Peyer's patch (tissue), 4 donors: ENCODE results near the gene VPS33A. TPM values are rescaled to one million over a fixed set of nuclear protein-coding genes. Genes with fewer than 3 reads are reported as not detected.

ENCODE experiments used
- DNase-seq, 3 donors: peaks; one replicate each; pipeline ENCODE4 v3.0.0-alpha.2; 2017 to 2019
- H3K27ac ChIP-seq, 4 donors: fragments of 200-600 bp; sonication (generic); one replicate each; pipeline ENCODE4 v1.5.1; 2016 to 2019
- H3K27me3 ChIP-seq, 2 donors: fragments of 200-600 bp; sonication (generic); one replicate each; pipeline ENCODE4 v1.5.1; 2019
- H3K36me3 ChIP-seq, 3 donors: fragments of 200-600 bp; sonication (generic); one replicate each; pipeline ENCODE4 v1.5.1; 2016 to 2019
- H3K4me1 ChIP-seq, 4 donors: fragments of 200-600 bp; sonication (generic); one replicate each; pipeline ENCODE4 v1.5.1; 2016 to 2019
- H3K4me3 ChIP-seq, 4 donors: fragments of 200-600 bp; sonication (generic); 1 replicate in 3 of 4; 2 replicates in 1 of 4; pipeline ENCODE4 v1.5.1; 2016 to 2019; ENCODE audit warnings: mild to moderate bottlenecking in 1 of 4
- H3K9me3 ChIP-seq, 4 donors: fragments of 200-600 bp; sonication (generic); one replicate each; pipeline ENCODE4 v1.5.1; 2016 to 2019; ENCODE audit warnings: mild to moderate bottlenecking in 1 of 4
- CTCF ChIP-seq, 6 experiments: fragments of 450-650 bp in 4 of 6; fragments of 200-600 bp in 2 of 6; sonication (generic) in 1 of 6; IDR thresholded peaks; one replicate each; pipeline ENCODE4 v1.5.1; 2017 to 2019; ENCODE audit warnings: antibody characterized with exemption in 6 of 6, mild to moderate bottlenecking in 3 of 6, moderate library complexity in 1 of 6
- POLR2A ChIP-seq, 2 donors: fragments of 450-650 bp; IDR thresholded peaks; one replicate each; pipeline ENCODE4 v1.5.1; 2017; ENCODE audit warnings: antibody characterized with exemption in 2 of 2, mild to moderate bottlenecking in 2 of 2, moderate library complexity in 2 of 2
- total RNA-seq, 4 donors: library from RNA; depleted of rRNA; stranded (reverse); fragments of >200 nt; gene quantifications; one replicate each; pipeline ENCODE4 v1.1.0, GENCODE V29; 2016

VPS33A gene
- total RNA-seq, 4 donors from 2014 or later, result 13.1 to 18.2 (median 16.7) TPM

- TF ChIP-seq POLR2A (IDR thresholded peaks at IDR 0.05) (peak; percentile 98), CTCF (IDR thresholded peaks at IDR 0.05) (peak in 1 of 6 experiments; percentile 12)
- Histone ChIP-seq H3K27ac (peak within 1 kb of the TSS; percentile 96 to 98 (median 97)), H3K36me3 (peaks cover 0 to 45% (median 0%) of the 10 kb centered on the region in 3 donors), H3K9me3 (no peaks in the 10 kb centered on the region), H3K4me1 (peaks cover 0 to 18% (median 13%) of the 10 kb centered on the region in 4 donors), H3K27me3 (no peaks in the 10 kb centered on the region), H3K4me3 (peak within 1 kb of the TSS; percentile 81 to 96 (median 92))
- peak; percentile 100 for DNase-seq
These were observed 40.5 kb downstream of the VPS33A start, which contains the start of gene DIABLO for GRCh38 chr12:122225683-122226365. Gene DIABLO (minus strand): TSS chr12:122226052. CDS start chr12:122226014, 38 bp downstream.

GRCh38 chr12:122216445-122216844, 49.8 kb downstream of the VPS33A start:
- Histone ChIP-seq H3K9me3 (no peaks in the 10 kb centered on the region), H3K4me1 (no peaks in the 10 kb centered on the region), H3K36me3 (peaks cover 0 to 98% (median 0%) of the 10 kb centered on the region in 3 donors), H3K4me3 (no peak overlapping the region), H3K27me3 (no peaks in the 10 kb centered on the region), H3K27ac (no peak overlapping the region)
- no peak for DNase-seq
- no peak for TF ChIP-seq POLR2A (IDR thresholded peaks at IDR 0.05)
- no peak for TF ChIP-seq CTCF (IDR thresholded peaks at IDR 0.05)

- Histone ChIP-seq H3K4me1 (no peaks in the 10 kb centered on the region), H3K27me3 (no peaks in the 10 kb centered on the region), H3K9me3 (no peaks in the 10 kb centered on the region), H3K27ac (no peak overlapping the region), H3K36me3 (peaks cover 0 to 97% (median 0%) of the 10 kb centered on the region in 3 donors), H3K4me3 (no peak overlapping the region)
- TF ChIP-seq CTCF (IDR thresholded peaks at IDR 0.05), result no peak
- no peak for TF ChIP-seq POLR2A (IDR thresholded peaks at IDR 0.05)
- no peak for DNase-seq
These were observed 50.5 kb downstream of the VPS33A start for GRCh38 chr12:122215771-122216170.

- peaks cover 0 to 64% (median 0%) of the 10 kb centered on the region in 3 donors for H3K36me3 ChIP-seq
- TF ChIP-seq POLR2A (IDR thresholded peaks at IDR 0.05), result no peak
- TF ChIP-seq CTCF (IDR thresholded peaks at IDR 0.05), result no peak
- peaks cover 0 to 18% of the 10 kb centered on the region in 2 donors for H3K27me3 ChIP-seq
These were observed 58.0 kb downstream of the VPS33A start for GRCh38 chr12:122208073-122208820.

GRCh38 chr12:122207391-122207790, 58.9 kb downstream of the VPS33A start:
- no peak overlapping the region for H3K4me3 ChIP-seq
- peaks cover 0 to 55% (median 0%) of the 10 kb centered on the region in 3 donors for H3K36me3 ChIP-seq
- H3K27ac ChIP-seq, result no peak overlapping the region
- peaks cover 0 to 18% of the 10 kb centered on the region in 2 donors for H3K27me3 ChIP-seq
- H3K9me3 ChIP-seq, result no peaks in the 10 kb centered on the region
- peaks cover 0 to 18% (median 14%) of the 10 kb centered on the region in 4 donors for H3K4me1 ChIP-seq
- no peak for DNase-seq
- no peak for TF ChIP-seq POLR2A (IDR thresholded peaks at IDR 0.05)
- no peak for TF ChIP-seq CTCF (IDR thresholded peaks at IDR 0.05)

More at GRCh38 chr12:122208073-122208820, 58.0 kb downstream of the VPS33A start:
- Histone ChIP-seq H3K4me1 (peaks cover 0 to 13% (median 9%) of the 10 kb centered on the region in 4 donors), H3K27ac (no peak overlapping the region), H3K9me3 (no peaks in the 10 kb centered on the region), H3K4me3 (no peak overlapping the region)
- DNase-seq, result no peak
